GM19043 (cell line): ENCODE results near the gene HNRNPUL1.

Experiments used
- ATAC-seq: cut with Tn5 transposase; IDR thresholded peaks from one replicate; pipeline ENCODE4 v1.9.1; 2021; ENCODE audit warnings: low read depth; ENCODE audit not compliant: unreplicated experiment

Gene HNRNPUL1

DNA sequence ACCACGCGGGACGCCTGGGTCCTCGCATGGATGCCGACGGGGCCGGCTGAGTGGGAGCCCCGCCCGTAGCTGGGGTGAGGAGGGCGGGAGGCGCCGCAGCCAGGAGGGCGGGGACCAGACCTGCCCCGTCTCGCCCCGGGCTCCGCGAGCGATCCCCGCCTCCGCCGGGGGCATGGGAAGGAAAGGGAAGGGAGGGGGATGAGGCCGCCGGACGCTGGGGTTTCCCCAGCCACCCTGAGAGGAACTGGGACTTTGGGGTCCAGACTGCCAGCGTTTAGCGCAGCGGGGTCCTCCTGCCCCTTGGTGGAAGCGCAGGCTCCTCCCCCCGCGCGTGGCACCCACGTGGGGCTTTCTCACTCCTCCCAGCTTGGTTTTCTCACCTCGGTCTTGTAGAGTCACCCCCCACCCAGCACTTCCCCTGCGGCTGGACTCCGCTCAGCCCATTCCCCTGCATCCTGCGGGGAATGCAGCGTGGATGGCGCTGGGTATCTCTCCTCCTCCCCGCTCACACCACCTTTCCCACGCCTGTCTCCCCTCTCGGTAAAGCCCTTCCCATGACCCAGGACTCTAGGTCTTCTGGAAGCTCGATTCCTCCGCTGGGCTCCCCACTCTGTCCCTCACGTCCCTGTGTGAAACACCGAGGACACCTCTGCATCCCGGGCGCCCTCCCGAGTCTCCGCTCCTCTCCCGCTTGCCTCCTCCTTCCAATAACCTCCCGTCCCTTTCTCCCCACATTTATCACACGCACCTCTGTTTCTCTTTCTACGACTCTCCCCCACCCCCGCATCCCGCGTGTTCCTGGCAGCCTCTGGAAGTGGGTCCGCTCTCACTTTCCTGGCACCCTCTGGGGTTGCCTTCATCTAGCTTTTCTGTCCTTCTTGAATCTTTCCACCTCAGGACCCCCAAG lies 87.4 kb downstream of the HNRNPUL1 start:
- no peak for ATAC-seq

DNA sequence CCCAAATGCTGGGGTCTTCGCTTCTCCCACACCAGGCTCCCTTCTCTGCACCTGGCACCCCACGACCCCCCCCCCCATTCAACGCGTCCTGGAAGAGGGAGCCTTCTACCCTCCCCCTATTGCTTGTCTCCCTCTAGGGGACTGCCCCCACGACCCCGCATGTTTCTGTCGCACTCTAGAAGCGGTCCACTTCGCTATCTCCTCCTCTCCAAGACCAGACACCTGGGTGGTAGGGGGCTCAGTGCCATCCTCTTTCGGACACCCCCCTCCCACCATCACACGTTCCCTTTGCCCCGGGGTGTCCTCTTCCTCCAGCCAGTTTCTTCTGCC lies 88.1 kb downstream of the HNRNPUL1 start:
- no peak for ATAC-seq

DNA sequence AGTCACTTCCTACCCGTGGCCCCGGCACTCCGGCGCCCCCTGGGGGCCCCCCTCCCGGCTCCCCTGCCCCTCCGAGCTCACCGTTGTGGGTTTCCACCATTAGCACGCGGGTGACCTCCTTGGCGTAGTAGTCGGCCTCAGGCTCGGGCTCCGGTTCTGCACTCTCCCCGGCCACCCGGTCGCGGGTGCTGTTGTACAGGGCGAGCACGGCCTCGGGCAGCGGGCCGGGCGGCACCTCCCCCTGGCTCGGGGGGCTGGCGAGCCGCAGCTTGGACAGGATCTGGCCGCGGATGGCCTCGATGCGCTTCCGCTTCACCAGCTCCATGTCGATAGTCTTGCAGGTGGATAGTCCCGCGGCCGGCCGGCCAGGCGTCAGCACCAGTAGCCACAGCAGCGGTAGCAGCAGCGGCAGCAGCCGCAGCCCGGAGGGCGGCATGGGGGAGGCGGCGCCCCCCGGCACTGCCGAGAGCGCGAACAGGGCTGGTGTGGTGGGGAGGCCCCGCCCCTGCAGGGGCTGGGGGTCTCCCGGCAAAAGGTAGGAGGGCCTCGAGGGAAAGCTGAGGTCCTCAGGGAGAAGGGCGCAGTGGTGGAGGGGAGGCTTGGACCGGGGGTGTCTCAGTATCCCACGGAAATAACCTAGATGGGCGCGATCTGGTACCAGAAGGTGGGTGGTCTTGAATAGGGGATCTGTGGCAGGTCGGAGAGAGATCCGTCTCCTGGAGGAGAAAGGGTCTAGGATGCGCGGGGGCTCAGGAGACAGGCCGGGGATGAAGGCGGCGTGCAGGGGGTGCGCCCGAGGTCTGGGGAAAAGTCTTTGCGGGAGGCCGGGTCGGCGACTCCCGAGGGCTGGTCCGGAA lies 88.7 kb downstream of the HNRNPUL1 start:
- ATAC-seq: no peak

DNA sequence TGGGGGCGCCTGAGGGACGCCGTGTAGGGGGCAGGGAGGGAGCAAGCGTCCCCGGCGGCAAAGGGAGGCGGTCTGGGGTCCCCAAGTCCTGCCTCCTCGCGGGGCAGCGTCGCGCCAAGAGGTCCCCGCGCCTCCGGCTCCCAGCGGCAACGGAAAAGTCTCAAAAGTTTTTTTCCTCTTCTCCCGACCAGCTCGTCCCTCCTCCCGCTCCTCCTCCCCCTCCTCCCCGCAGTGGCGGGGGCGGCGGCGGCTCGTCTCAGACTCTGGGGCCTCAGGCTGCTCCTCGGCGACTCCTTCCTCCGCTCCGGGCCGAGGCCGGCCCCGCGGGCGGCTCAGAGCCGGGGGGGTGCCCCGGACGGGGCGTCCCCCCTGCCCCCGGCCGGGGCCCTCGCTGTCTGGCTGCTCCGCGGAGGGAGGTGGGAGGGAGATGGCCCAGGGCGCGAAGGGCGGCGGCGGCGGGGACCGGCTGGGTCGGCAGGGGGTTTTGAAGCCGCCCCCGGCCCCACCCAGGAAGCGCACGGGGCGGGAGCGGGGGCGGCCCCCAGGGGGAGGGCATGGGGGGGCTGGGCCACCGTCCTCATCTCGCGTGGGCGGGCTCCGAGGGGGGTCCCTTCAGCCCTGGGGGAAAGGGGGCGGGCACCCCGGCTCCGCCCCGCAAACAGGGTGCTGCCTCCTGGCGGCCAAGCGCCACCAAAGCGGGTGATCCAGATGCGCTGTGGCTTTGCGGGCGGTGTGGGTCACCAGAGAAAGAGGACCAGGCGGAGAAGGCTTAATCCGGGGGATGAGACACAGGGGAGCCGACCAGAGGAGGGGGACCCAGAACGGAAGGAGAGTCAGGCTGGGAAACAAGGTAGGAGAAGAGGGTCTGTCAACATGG lies 89.5 kb downstream of the HNRNPUL1 start, which contains the start of gene TGFB1:
Gene TGFB1 (minus strand): TSS at position 457 of the 877 bp plus-strand sequence. CDS start 878 bp downstream, outside the sequence.
- ATAC-seq: no peak

DNA sequence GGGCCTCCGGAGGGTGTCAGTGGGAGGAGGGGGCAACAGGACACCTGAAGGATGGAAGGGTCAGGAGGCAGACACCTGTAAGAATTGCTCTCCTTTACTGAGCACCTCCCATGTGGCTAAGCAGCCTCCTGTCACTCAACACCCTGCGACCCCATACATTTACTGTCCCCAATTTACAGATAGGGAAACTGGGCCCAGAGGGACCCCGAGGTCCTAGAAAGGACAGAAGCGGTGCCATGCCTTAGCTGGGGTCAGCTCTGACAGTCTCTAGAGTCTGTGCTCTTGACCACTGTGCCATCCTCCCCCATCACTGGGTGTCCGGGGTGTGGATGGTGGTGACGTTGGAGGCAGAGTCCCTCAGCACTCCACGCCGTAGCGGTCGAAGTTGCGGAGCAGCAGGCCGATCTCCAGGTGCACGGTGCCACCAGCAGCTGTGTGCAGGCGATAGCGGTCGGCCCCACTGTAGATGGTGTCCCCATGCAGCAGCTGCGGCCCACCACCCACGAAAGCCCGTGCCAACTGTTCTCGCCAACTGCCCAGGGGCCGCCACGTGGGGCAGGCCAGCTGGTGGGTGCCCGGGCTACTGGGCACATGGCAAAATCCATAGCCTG lies 90.3 kb downstream of the HNRNPUL1 start:
- ATAC-seq: no peak

DNA sequence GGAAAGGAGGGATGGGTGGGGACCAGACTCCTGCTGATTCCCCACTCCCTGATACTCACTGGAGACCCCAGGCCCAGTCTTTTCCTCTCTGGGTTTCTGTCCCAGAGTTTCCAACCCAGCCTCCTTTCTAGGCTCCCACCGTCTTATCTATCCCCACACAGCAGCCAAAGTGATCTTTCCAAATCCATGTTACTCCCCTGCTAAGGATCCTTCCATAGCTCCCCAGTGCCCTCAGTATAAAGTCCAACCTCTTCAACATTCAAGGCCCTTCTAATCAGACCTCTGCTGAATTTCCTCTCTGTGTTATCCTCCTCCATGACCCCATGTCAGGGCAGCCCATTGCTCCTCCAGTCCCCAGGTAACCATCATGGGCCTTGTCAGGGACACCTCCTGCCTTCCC lies 90.9 kb downstream of the HNRNPUL1 start:
- no peak for ATAC-seq

DNA sequence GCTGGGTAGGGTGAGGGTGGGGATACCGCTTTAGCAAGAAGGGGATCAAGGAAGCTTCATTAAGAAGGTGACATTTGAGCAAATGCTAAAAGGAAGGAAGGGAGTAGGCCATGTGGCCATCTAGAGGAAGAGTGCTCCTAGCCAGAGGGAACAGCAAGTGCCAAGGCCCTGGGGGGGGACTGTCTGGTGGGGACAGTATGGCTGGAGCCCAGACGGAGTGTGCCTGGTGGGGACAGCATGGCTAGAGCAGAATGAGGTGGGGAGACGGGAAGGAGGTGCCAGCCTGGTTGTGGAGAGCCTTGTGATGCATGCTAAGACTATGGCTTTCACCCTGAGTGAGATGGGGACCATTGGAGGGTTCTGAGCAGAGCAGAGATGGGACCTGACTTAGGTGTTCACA lies 91.6 kb downstream of the HNRNPUL1 start:
- no peak for ATAC-seq

DNA sequence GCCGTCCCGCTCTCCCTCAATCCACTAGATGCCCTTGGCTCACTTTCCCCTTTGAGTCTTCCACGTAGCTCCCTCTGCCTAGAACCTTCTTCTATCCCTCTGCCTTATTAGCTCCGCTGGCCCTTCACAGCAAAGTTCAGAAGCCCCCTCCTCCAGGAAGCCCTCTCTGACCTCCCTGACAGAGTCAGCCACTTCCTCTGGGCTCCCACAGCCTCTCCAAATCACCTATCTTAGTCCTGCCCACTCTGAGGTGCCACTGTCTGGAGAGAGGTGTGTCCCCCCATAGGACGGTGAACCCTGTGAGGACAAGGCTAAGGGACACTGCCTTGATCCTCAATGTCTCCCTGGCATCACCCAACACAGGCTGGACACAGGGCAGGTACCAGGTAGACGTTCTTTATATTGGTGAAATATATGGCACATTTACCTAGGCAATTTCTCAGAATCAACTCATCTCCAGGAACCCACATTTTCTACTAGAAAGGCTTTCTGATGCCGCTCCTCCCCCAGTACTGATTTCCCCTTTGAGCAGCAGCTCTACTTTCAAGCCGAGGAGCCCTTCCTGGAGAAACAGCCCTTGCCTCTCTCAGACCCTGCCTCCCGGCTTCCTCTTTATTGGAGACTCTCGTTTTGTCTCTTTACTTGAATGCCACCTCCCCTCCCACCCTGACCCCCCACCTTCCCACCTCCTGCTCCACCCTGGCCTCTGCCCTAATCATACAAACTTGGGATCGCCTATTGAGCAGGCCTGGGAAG lies 93.0 kb downstream of the HNRNPUL1 start:
- no peak for ATAC-seq
